GM21786 (cell line): ENCODE data around the gene RNF121.

Source experiments
- ATAC-seq: cut with Tn5 transposase; IDR thresholded peaks from one replicate; pipeline ENCODE4 v1.9.1; 2021; ENCODE audit not compliant: unreplicated experiment

Gene RNF121

GRCh38 chr11:72030472-72031045, 101.7 kb downstream of the RNF121 start:
- ATAC-seq, result no peak

GRCh38 chr11:72036687-72037086, 107.8 kb downstream of the RNF121 start:
- ATAC-seq, result no peak

- no peak for ATAC-seq
Measured at GRCh38 chr11:72037554-72038311, 108.9 kb downstream of the RNF121 start.

GRCh38 chr11:72038491-72038890, 109.6 kb downstream of the RNF121 start:
- no peak for ATAC-seq

- no peak for ATAC-seq
Measured at GRCh38 chr11:72039031-72039855, 110.4 kb downstream of the RNF121 start.

- ATAC-seq, result no peak
Measured at GRCh38 chr11:72039856-72040401, 111.1 kb downstream of the RNF121 start.

- no peak for ATAC-seq
Measured at GRCh38 chr11:72040491-72041363, 111.9 kb downstream of the RNF121 start.

GRCh38 chr11:72041364-72042063, 112.7 kb downstream of the RNF121 start:
- no peak for ATAC-seq

- ATAC-seq, result no peak
Measured at GRCh38 chr11:72042064-72042745, 113.4 kb downstream of the RNF121 start.

GRCh38 chr11:72045849-72046248, 117.0 kb downstream of the RNF121 start:
- ATAC-seq, result no peak
